CD4-positive, alpha-beta T cell treated with Interleukin-17A for 4 hours (primary cell): ENCODE data around the gene MCCC1.
"Not testable (repeated sequence)": the region's sequence is repeated elsewhere in the genome, so short reads cannot be mapped to it uniquely, and the experiment has no call there.

Source experiments
- DNase-seq: peaks from one replicate; pipeline ENCODE4 v3.0.0-alpha.2; 2020; ENCODE audit warnings: mixed read lengths

MCCC1 gene

DNA sequence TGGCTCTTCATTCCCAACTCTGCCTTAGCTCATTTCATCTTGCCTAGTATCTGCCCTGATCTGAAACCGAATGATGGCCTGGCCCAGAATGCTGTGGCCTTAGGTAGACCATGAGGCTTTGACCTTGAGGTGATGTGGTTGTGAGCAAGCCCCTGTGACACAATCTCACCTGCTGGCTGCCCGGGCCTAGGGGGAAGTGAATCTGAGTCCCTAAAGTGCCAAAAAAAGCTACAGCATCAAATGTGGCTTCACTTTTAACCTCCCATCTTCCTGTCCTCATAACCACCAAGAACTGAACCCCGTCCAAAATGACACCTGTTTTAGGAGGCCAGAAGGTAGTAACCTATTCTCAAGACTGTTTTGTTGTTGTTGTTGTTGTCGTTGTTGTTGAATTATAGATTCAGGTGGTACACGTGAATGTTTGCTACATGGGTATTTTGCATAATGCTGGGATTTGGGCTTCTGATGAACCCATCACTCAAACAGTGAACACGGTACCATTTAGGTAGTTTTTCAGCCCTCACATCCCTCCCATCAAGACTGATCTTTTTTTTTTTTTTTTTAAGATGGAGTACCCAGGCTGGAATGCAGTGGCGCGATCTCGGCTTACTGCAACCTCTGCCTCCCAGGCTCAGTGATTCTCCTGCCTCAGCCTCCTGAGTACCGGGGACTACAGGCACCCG, 54.6 kb downstream of the MCCC1 start:
- DNase-seq, result no peak

GRCh38 chr3:183038757-183039156, 60.5 kb downstream of the MCCC1 start:
- no peak for DNase-seq

DNA sequence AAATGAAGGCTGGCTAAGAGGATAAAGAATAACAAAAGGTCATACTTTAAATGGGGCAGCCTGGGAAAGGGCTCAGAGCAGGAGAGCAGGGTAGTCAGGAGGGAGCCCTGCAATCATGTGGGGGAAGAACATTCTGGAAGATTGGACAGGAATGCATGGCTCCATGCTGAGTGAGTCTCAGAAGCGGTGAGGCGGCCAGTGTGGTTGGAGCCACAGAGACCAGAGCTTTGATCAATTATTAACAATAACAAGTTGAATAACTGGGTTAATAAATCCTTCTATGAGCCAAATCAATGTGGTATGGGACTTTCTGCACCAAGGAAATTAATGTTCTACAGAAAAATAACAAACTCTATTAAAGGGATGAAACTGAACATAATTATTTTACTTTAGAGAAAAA, 61.1 kb downstream of the MCCC1 start:
- no peak for DNase-seq

- DNase-seq, result no peak
Observed at GRCh38 chr3:183033746-183034145, 65.5 kb downstream of the MCCC1 start.

DNA sequence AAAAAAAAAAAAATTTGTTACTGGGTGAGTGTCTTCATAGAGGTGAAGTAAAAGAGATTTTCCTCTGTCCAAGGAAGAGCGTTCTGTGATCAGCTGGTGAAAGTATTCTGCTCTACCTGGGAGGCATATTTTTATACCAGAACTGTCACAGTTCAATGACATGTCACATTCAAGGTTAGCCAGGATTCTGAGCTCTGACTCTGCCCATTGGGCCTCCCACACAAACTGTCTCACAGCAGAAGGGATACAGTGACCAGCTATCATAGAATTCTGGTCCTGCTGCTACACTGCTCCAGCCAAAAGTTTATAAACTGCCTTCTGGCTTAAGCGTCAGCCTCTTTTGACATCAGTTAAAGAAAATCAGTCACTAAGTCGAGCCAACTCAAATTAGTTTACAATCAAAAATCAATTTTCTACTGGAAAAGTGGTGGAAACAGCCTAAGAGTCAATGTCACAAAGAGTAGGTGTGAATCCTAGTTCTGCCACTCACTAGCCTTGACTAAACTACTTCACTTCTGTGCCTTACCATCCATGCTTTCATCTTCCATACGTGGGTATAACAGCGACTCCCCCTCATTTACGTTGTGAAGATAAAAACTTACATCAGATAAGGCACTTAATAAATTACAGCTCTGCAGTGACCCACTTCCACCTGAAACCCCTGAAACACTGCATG, 66.3 kb downstream of the MCCC1 start:
- no peak for DNase-seq

DNA sequence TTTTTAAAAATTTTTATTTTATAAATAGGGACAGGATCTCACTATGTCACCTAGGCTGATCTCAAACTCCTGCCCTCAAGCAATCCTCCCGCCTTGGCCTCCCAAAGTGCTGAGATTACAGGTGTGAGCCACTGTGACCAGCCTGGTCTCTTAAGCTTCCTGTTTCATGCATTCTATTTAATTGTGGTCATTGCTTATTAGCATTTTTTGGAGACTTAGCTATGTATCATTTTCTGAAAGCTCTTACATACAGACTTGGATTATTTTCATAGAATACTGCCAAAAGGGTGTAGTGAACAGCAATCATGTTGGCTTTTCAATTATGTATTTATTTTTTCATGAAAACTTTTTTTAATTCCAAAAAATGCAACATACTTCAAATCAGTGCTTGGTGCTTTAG, 67.5 kb downstream of the MCCC1 start:
- no peak for DNase-seq

DNA sequence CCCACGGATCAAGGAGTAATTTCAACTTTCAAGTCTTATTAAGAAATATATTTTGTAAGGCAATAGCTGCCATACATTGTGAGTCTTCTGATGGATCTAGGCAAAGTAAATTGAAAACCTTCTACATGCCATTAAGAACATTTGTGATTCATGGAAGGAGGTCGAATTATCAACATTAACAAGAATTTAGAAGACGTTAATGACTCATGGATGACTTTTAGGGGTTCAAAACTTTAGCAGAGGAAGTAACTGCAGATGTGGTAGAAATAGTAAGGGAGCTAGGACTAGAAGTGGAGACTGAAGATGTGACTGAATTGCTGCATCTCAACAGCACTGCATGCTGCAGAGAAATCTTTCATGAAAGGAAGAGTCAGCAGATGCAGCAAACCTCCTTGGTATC, 70.9 kb downstream of the MCCC1 start:
- DNase-seq, result no peak

DNA sequence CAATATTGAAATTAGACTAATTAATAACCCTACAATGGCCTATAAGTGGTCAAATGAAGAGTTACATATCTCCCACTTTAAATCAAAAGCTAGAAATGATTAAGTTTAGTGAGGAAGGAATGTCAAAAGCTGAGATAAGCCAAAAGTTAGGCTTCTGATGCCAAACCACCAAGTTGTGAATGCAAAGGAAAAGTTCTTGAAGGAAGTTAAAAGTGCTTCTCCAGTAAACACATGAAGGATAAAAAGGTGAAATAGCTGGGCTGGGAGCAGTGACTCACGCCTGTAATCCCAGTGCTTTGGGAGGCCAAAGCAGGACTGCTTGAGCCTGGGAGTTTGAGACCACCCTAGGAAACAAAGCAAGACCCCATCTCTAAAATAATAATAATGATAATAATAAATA, 72.0 kb downstream of the MCCC1 start:
- no peak for DNase-seq

GRCh38 chr3:183022936-183023516, 76.3 kb downstream of the MCCC1 start:
- no peak for DNase-seq

DNA sequence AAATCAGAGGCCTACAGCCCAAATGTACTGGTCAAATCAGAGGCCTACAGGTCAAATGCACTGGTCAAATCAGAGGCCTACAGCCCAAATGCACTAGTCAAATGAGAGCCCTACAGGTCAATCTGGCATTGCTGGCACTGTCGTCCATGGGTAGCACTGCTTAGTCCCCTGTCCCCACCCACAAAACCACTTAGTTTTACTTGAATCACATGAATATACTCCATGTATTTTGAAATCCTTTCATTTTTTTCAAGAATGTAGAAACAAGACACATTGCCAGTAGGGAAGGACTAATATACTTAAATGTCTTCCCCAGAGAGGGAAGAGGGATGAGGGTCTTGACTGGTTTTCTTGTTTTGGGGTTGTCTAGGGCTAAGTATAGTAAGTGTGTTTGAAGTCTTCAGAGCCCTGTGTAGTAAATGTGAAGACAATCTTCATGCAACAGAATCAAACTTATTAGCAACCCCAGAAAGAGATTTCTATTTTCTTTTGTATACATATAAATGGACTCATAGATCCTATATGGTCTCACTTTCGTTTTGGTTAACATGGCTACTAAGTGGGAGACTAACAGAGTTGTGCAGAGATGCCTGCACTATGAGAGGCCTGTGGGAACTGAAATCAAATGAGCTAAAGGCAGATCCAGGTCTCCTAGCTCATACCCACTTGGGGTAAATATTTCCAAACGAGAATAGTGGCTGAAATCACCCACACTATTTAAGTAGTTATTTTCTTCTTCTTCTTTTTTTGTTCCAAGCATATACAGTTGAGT, 80.7 kb downstream of the MCCC1 start:
- no peak for DNase-seq

DNA sequence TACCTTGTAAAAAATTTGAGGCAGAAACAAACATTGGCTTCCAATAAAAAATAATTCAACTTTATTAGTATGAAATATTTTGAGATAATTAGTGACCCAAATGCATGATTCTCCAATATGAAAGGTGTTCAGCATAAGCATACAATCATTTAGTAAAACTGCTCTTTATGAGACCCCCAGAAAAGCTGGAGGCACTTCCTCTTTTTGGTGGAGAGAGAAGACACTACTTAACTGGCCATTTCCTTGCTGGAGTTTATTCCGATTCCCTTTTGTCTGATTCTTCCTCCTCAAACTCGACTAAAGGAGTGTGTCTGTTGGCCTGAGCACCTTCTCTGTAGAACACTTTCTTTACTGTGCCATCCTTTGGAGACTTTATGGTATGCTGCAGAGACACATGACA, 84.1 kb downstream of the MCCC1 start:
- DNase-seq, result no peak

DNA sequence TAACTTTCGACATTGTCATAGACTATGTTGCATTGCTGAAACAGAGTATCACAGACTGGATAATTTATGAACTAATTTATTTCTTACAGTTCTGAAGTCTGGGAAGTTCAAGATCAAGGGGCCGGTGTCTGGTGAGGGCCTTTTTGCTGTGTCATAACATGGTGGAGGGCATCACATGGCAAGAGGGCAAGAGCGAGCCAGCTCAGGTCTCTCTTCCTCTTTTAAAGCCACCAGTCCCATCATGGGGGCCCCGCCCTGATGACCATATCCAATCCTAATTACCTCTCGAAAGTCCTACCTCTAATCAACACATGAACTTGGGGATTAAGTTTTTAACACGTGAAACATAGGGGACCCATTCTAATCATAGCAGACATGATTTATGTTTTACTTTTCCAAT, 85.4 kb downstream of the MCCC1 start:
- DNase-seq, result no peak

- no peak for DNase-seq
Observed at GRCh38 chr3:183013074-183013473, 86.2 kb downstream of the MCCC1 start.

GRCh38 chr3:183008800-183009199, 90.5 kb downstream of the MCCC1 start:
- no peak for DNase-seq

DNA sequence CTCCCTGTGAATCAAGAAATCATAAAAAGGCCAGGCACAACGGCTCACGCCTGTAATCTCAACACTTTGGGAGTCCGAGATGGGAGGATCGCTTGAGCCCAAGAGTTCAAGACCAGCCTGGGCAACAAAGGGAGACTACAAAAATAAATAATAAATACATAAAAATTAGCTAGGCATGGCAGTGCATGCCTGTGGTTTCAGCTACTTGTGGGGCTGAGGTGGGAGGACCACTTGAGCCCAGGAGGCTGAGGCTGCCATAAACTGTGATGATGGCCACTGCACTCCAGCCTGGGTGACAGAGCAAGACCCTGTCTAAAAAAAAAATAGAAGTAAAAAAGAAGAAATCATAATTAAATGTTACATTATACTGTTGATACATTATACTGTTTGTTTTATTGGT, 91.0 kb downstream of the MCCC1 start:
- no peak for DNase-seq

DNA sequence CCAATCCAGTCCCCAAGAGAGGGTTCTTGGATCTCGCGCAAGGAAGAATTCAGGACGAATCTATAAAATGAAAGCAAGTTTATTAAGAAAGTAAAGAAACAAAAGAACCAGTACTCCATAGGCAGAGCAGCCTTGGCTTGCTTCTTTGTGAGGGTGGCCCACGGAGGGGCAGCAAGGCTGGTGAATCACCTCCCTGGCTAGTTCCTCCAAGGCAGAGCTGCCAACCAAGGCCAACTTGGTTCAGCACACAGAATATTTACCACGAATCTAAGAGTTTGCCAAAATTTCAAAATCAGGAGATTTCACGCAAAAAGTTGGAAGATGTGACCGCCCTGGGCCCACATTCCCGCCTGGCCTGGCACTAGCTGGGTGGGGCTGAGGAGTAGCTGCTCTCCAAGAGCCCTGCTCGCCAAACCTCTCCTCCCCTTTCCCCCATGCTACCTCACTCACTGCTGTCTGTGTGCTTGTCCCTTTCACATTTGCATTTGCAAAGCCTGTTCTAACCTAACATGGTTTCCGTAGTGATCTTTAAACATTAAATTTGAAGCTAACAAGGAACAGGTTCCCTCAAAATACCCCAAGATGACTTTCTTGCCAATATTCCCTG, 92.8 kb downstream of the MCCC1 start:
- DNase-seq, result no peak

DNA sequence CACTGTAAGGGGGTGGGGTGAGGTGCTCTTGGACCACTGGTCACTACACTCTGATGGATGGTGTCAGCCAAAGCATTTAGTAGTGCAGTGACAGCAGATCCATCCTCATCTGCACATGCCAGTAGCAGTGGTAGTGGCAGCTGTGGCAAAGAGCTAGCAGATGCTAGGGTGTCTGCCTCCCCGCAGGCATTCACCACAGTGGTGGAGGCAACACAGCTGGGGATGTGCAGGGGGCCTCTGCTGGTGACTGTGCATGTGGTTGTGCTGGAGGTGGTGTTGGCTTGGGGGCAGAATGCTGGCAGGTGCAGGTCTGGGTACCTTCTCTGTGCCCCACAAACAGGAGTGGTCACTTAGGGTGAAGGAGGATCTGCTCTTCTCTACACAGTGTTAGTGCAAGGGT, 99.5 kb downstream of the MCCC1 start:
- no peak for DNase-seq

- not testable (repeated sequence) for DNase-seq
Observed at GRCh38 chr3:182993486-182994201, 105.7 kb downstream of the MCCC1 start.

DNA sequence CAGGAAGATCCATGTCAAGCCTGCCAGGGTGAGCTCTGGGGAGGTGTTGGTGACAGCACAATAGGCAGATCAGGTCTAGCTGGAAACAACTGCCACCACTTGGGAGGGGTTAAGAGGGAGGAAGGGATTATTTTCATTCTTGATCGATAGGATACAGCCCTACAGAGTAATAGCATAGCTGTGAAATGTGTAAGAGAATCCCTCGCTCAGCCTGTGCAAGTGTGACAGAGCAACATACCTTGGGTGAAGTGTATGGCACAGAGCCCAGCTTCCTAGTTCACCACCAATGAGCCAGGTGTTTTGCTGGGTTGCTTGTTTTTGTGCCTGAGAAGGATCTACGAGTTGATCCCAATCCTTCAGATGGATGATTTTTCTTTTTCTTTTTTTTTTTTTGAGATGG, 109.7 kb downstream of the MCCC1 start:
- DNase-seq, result no peak

DNA sequence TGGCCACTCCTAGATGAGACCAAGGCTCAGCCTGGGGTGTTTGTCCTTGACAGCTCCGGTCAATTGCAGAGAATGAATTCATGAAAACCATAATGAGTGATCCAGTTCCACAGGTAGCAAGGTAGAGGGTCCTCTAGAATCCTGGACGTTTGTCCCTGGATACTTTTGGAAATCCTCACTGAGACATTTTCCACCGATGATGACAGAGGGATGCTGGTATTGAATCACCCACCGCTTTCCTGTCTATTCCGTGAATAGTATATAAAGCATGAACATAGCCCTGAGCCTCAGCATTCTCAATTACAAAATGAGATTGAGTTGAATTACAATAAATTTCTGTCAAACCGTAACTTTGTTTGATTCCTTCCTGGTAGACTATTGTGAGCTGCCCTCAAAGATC, 113.3 kb downstream of the MCCC1 start:
- DNase-seq, result no peak

GRCh38 chr3:182983876-182984275, 115.4 kb downstream of the MCCC1 start:
- no peak for DNase-seq

DNA sequence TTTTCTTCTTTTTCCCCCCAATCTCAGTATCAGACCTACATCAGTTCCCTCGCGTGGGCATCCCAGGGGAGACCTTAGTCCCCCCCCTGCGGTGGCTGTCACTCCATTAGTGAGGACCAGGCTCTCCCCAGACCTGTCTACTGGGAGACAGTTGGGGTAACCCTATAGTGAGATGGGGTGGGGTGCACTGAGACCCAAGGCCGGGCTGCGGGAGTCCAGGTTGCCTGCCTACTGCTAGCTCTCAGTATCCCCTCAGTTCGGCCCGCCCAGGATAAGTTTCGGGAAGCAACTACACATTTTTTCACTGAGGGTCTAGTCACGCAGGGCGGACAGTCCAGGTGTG, 118.3 kb downstream of the MCCC1 start:
- DNase-seq, result no peak
